ENCODE measurements around the gene LAMA2.

- TF ChIP-seq CTCF (conservative IDR thresholded peaks at IDR 0.05 in 1 of 2, IDR thresholded peaks at IDR 0.05 in 1 of 2; ENCODE audit: low read depth in 1 of 2, low read length in 2 of 2) (no peak), EZH2 (IDR thresholded peaks at IDR 0.05; ENCODE audit: low read length, missing control alignments) (no peak)
Observed at GRCh38 chr6:129136751-129137150, 253.8 kb downstream of the LAMA2 start.

Data from fibroblast of lung (primary cell).